ENCODE measurements around the gene MRPS21.

DNA sequence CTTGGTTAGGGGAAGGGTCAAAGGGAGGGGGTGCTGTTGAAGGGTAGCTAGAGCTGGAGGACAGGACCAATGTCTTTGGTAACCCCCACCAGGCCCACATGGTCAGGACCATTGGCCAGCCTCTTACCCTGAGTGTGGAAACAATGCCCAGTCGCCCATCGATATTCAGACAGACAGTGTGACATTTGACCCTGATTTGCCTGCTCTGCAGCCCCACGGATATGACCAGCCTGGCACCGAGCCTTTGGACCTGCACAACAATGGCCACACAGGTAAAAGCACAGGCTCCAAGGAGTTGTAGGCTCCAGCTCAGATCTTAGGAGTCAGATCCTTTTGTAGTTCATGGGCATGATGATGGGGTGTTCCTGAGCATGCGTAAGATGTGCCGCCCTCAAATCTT is 32.3 kb upstream of the MRPS21 start:
- TF ChIP-seq, protein P1, sequence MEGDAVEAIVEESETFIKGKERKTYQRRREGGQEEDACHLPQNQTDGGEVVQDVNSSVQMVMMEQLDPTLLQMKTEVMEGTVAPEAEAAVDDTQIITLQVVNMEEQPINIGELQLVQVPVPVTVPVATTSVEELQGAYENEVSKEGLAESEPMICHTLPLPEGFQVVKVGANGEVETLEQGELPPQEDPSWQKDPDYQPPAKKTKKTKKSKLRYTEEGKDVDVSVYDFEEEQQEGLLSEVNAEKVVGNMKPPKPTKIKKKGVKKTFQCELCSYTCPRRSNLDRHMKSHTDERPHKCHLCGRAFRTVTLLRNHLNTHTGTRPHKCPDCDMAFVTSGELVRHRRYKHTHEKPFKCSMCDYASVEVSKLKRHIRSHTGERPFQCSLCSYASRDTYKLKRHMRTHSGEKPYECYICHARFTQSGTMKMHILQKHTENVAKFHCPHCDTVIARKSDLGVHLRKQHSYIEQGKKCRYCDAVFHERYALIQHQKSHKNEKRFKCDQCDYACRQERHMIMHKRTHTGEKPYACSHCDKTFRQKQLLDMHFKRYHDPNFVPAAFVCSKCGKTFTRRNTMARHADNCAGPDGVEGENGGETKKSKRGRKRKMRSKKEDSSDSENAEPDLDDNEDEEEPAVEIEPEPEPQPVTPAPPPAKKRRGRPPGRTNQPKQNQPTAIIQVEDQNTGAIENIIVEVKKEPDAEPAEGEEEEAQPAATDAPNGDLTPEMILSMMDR (IDR thresholded peaks at IDR 0.05): no peak
- TF ChIP-seq POLR2A (IDR thresholded peaks at IDR 0.05): no peak
- no peak for TF ChIP-seq EP300 (IDR thresholded peaks at IDR 0.05)

Data from ovary (tissue), 3 donors.